Thoracic aorta (tissue), 2 donors: ENCODE results near the gene VDAC1. TPM values are rescaled to one million over a fixed set of nuclear protein-coding genes. Genes with fewer than 3 reads are reported as not detected.

Experiments
- ATAC-seq: fragments of 150-250 bp; one replicate; pipeline ENCODE4 v1.8.0; 2017; ENCODE audit warnings: low read depth; ENCODE audit not compliant: insufficient number of reproducible peaks, low FRiP score
- DNase-seq: peaks from one replicate; pipeline ENCODE4 v3.0.0-alpha.2; 2020; ENCODE audit warnings: low spot score
- H3K27ac ChIP-seq, 2 donors: fragments of 200-600 bp; sonication (generic); 1 replicate in 1 of 2; 2 replicates in 1 of 2; pipeline ENCODE4 v1.5.1; 2016; ENCODE audit warnings: mild to moderate bottlenecking in 2 of 2, moderate library complexity in 2 of 2
- H3K27me3 ChIP-seq: fragments of 200-600 bp; sonication (generic); replicated peaks from 2 replicates; pipeline ENCODE4 v1.6.0; 2016; ENCODE audit warnings: mild to moderate bottlenecking; ENCODE audit not compliant: insufficient read depth
- H3K36me3 ChIP-seq: fragments of 200-600 bp; sonication (generic); one replicate; pipeline ENCODE4 v1.5.1; 2016
- H3K4me1 ChIP-seq, 2 donors: fragments of 200-600 bp; sonication (generic); 1 replicate in 1 of 2; 2 replicates in 1 of 2; pipeline versions ENCODE4 v1.5.1 to v1.6.0; 2016; ENCODE audit warnings: low read depth in 2 of 2, mild to moderate bottlenecking in 1 of 2; ENCODE audit not compliant: control insufficient read depth in 1 of 2
- H3K4me3 ChIP-seq: fragments of 200-600 bp; sonication (generic); 2 replicates; pipeline ENCODE4 v1.5.1; 2016; ENCODE audit warnings: mild to moderate bottlenecking
- H3K9me3 ChIP-seq: fragments of 200-600 bp; sonication (generic); 2 replicates; pipeline ENCODE4 v1.5.1; 2016
- CTCF ChIP-seq: fragments of 200-600 bp; sonication (generic); IDR thresholded peaks from one replicate; pipeline ENCODE4 v1.5.1; 2019; ENCODE audit warnings: antibody characterized with exemption
- total RNA-seq, 2 donors: library from RNA; depleted of rRNA; stranded (reverse); fragments of >200 nt; gene quantifications; one replicate each; pipeline versions ENCODE4 v1.1.0 to v1.2.3, GENCODE V29; 2016

VDAC1 gene
- total RNA-seq, 2 donors from 2014 or later: 77.0 to 112 TPM

GRCh38 chr5:134005417-134006061, 764 bp upstream of the VDAC1 start:
- DNase-seq: no peak
- H3K4me3 ChIP-seq: peak overlapping the region; percentile 95
- peaks cover 23 to 40% of the 10 kb centered on the region in 2 donors for H3K4me1 ChIP-seq
- H3K27me3 ChIP-seq: no peaks in the 10 kb centered on the region
- ATAC-seq: no peak
- no peaks in the 10 kb centered on the region for H3K9me3 ChIP-seq
- peak overlapping the region; percentile 100 for H3K27ac ChIP-seq
- no peak for TF ChIP-seq CTCF
- no peaks in the 10 kb centered on the region for H3K36me3 ChIP-seq

- peak overlapping the region; percentile 100 for H3K27ac ChIP-seq
- ATAC-seq (peak; percentile 48), DNase-seq (no peak)
- no peaks in the 10 kb centered on the region for H3K36me3 ChIP-seq
- H3K27me3 ChIP-seq: no peaks in the 10 kb centered on the region
- H3K4me3 ChIP-seq: peak overlapping the region; percentile 95
- no peak for TF ChIP-seq CTCF
- no peaks in the 10 kb centered on the region for H3K9me3 ChIP-seq
- H3K4me1 ChIP-seq: peaks cover 31 to 55% of the 10 kb centered on the region in 2 donors
These were observed 754 bp downstream of the VDAC1 start for GRCh38 chr5:134003817-134004625.

- H3K4me1 ChIP-seq: peaks cover 31 to 55% of the 10 kb centered on the region in 2 donors
- H3K4me3 ChIP-seq: peak overlapping the region; percentile 95
- no peak for TF ChIP-seq CTCF
These were observed 1.5 kb downstream of the VDAC1 start for GRCh38 chr5:134003064-134003816.

GRCh38 chr5:134001938-134002731, 2.6 kb downstream of the VDAC1 start:
- TF ChIP-seq CTCF: no peak
- DNase-seq: no peak
- H3K27ac ChIP-seq: peak overlapping the region; percentile 100
- peaks cover 31 to 55% of the 10 kb centered on the region in 2 donors for H3K4me1 ChIP-seq
- no peaks in the 10 kb centered on the region for H3K36me3 ChIP-seq
- H3K27me3 ChIP-seq: no peaks in the 10 kb centered on the region
- H3K9me3 ChIP-seq: no peaks in the 10 kb centered on the region
- H3K4me3 ChIP-seq: no peak overlapping the region
- no peak for ATAC-seq

More at GRCh38 chr5:134003064-134003816, 1.5 kb downstream of the VDAC1 start:
- no peaks in the 10 kb centered on the region for H3K27me3 ChIP-seq
- H3K27ac ChIP-seq: peak overlapping the region; percentile 100
- ATAC-seq (no peak), DNase-seq (no peak)
- H3K9me3 ChIP-seq: no peaks in the 10 kb centered on the region
- H3K36me3 ChIP-seq: no peaks in the 10 kb centered on the region
